ENCODE results near the gene FNBP1. TPM values are rescaled to one million over a fixed set of nuclear protein-coding genes. Genes with fewer than 3 reads are reported as not detected.

FNBP1 gene
- total and polyA plus RNA-seq, 2 donors (not counting 1 experiment from before 2014, with no cell fraction given) = 20.8 to 44.3 TPM

- H3K27ac ChIP-seq (ENCODE audit: insufficient read depth, low read length) = no peak overlapping the region
- no peak overlapping the region for H3K4me2 ChIP-seq (ENCODE audit: extremely low read depth, insufficient read depth, low read length)
- DNase-seq (ENCODE audit: low read depth in 2 of 2) = no peak
- H3K36me3 ChIP-seq (ENCODE audit: control insufficient read depth, insufficient read depth, low read length) = peaks cover 10% of the 10 kb centered on the region
- no peaks in the 10 kb centered on the region for H3K79me2 ChIP-seq (ENCODE audit: control insufficient read depth, insufficient read depth, low read length)
- TF ChIP-seq CTCF (conservative IDR thresholded peaks at IDR 0.05 in 1 of 2, IDR thresholded peaks at IDR 0.05 in 1 of 2; ENCODE audit: low read depth in 1 of 2, low read length in 2 of 2) (no peak), EZH2 (IDR thresholded peaks at IDR 0.05; ENCODE audit: low read length, missing control alignments) (no peak)
- H3K9me3 ChIP-seq (ENCODE audit: control insufficient read depth, insufficient read depth, low read depth, low read length) = no peaks in the 10 kb centered on the region
- H4K20me1 ChIP-seq (ENCODE audit: control insufficient read depth, extremely low read depth, insufficient read depth, low read length) = no peaks in the 10 kb centered on the region
- no peaks in the 10 kb centered on the region for H3K4me1 ChIP-seq (ENCODE audit: control insufficient read depth, extremely low read depth, insufficient read depth, low read length)
- no peaks in the 10 kb centered on the region for H3K27me3 ChIP-seq (ENCODE audit: control insufficient read depth, insufficient read depth, low read length)
- no peak overlapping the region for H2AFZ ChIP-seq (ENCODE audit: low read length)
- H3K4me3 ChIP-seq (replicated peaks in 1 of 4; ENCODE audit: control extremely low read depth in 1 of 4, insufficient read depth in 1 of 4, low read depth in 3 of 4, low read length in 4 of 4) = no peak overlapping the region
- H3K9ac ChIP-seq (ENCODE audit: insufficient read depth, low read length) = no peak overlapping the region
These were observed 167.8 kb downstream of the FNBP1 start for GRCh38 chr9:129875181-129875611.

DNA sequence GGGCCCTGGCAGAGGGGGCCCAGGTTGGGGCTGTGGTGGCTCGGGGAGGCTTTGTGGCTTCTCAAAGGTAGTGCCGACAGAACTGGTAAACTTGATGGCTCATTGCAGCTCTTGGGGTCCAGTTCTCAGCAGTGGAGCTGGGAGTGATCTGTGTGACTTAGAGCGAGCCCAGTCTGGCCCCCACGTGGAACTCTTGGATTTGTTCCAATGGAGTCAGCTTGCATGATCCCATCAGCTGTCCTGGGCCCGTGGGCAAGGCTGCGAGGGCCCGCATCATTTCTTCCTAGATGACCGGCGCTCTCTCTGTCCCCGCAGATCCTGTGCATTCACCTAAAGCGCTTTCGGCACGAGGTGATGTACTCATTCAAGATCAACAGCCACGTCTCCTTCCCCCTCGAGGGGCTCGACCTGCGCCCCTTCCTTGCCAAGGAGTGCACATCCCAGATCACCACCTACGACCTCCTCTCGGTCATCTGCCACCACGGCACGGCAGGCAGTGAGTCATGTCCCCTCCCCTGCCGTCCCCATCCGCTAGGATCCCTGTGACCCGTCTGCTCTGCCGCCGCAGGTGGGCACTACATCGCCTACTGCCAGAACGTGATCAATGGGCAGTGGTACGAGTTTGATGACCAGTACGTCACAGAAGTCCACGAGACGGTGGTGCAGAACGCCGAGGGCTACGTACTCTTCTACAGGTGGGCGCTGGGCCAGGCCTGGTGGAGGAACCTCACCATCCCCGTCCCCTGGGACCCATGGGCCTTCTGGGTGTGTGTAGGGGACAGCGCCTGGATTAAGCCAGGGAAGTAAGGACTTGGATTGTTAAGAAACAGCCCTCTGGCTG is 168.5 kb downstream of the FNBP1 start:
- H3K4me2 ChIP-seq (ENCODE audit: extremely low read depth, insufficient read depth, low read length) = no peak overlapping the region
- H3K36me3 ChIP-seq (ENCODE audit: control insufficient read depth, insufficient read depth, low read length) = peaks cover 5% of the 10 kb centered on the region
- no peaks in the 10 kb centered on the region for H4K20me1 ChIP-seq (ENCODE audit: control insufficient read depth, extremely low read depth, insufficient read depth, low read length)
- H3K9me3 ChIP-seq (ENCODE audit: control insufficient read depth, insufficient read depth, low read depth, low read length) = no peaks in the 10 kb centered on the region
- H3K27me3 ChIP-seq (ENCODE audit: control insufficient read depth, insufficient read depth, low read length) = no peaks in the 10 kb centered on the region
- H3K27ac ChIP-seq (ENCODE audit: insufficient read depth, low read length) = no peak overlapping the region
- DNase-seq (ENCODE audit: low read depth in 2 of 2) = no peak
- TF ChIP-seq EZH2 (IDR thresholded peaks at IDR 0.05; ENCODE audit: low read length, missing control alignments) (no peak), CTCF (conservative IDR thresholded peaks at IDR 0.05 in 1 of 2, IDR thresholded peaks at IDR 0.05 in 1 of 2; ENCODE audit: low read depth in 1 of 2, low read length in 2 of 2) (no peak)
- H3K9ac ChIP-seq (ENCODE audit: insufficient read depth, low read length) = no peak overlapping the region
- H3K4me1 ChIP-seq (ENCODE audit: control insufficient read depth, extremely low read depth, insufficient read depth, low read length) = no peaks in the 10 kb centered on the region
- H2AFZ ChIP-seq (ENCODE audit: low read length) = no peak overlapping the region
- H3K79me2 ChIP-seq (ENCODE audit: control insufficient read depth, insufficient read depth, low read length) = no peaks in the 10 kb centered on the region
- no peak overlapping the region for H3K4me3 ChIP-seq (replicated peaks in 1 of 4; ENCODE audit: control extremely low read depth in 1 of 4, insufficient read depth in 1 of 4, low read depth in 3 of 4, low read length in 4 of 4)

DNA sequence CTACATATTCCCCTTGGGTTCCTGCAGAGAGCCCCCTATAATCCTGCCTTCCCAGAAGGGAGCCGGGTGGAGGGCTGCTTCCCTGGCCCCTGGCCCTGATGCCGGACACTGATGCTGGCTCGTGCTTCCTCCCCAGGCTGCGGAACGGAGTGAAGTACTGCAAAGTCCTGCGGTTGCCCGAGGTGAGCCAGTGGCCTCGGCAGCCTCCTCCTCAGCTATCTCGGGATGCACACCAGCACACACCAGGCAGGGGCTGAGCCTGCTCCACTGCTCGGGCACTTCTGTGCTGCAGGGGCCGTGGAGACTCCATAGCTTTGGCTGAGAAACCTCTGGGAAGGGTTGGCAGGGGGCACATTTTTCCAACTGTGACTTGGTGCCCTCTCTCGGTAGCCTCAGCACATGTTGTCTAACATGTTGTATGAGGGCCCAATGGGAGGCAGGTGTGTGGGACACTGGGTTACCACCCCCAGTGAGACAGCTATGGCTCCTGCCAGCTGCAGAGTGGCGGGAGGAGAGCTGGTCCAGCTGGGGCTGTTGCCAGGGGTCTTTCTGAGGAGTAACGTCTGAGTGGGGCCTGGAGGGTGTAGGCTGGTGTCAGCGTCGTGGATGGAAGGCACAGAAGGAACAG is 169.3 kb downstream of the FNBP1 start:
- Histone ChIP-seq H3K27ac (ENCODE audit: insufficient read depth, low read length) (no peak overlapping the region), H3K4me1 (ENCODE audit: control insufficient read depth, extremely low read depth, insufficient read depth, low read length) (no peaks in the 10 kb centered on the region), H3K9ac (ENCODE audit: insufficient read depth, low read length) (no peak overlapping the region), H3K36me3 (ENCODE audit: control insufficient read depth, insufficient read depth, low read length) (peaks cover 5% of the 10 kb centered on the region), H4K20me1 (ENCODE audit: control insufficient read depth, extremely low read depth, insufficient read depth, low read length) (no peaks in the 10 kb centered on the region), H3K4me3 (replicated peaks in 1 of 4; ENCODE audit: control extremely low read depth in 1 of 4, insufficient read depth in 1 of 4, low read depth in 3 of 4, low read length in 4 of 4) (no peak overlapping the region), H3K4me2 (ENCODE audit: extremely low read depth, insufficient read depth, low read length) (no peak overlapping the region), H3K79me2 (ENCODE audit: control insufficient read depth, insufficient read depth, low read length) (no peaks in the 10 kb centered on the region), H2AFZ (ENCODE audit: low read length) (no peak overlapping the region), H3K27me3 (ENCODE audit: control insufficient read depth, insufficient read depth, low read length) (no peaks in the 10 kb centered on the region), H3K9me3 (ENCODE audit: control insufficient read depth, insufficient read depth, low read depth, low read length) (no peaks in the 10 kb centered on the region)
- no peak for TF ChIP-seq EZH2 (IDR thresholded peaks at IDR 0.05; ENCODE audit: low read length, missing control alignments)
- no peak for TF ChIP-seq CTCF (conservative IDR thresholded peaks at IDR 0.05 in 1 of 2, IDR thresholded peaks at IDR 0.05 in 1 of 2; ENCODE audit: low read depth in 1 of 2, low read length in 2 of 2)
- no peak for DNase-seq (ENCODE audit: low read depth in 2 of 2)

Data from fibroblast of lung (primary cell).